Measurements from ENCODE around the gene GRIN1. TPM values are rescaled to one million over a fixed set of nuclear protein-coding genes. Genes with fewer than 3 reads are reported as not detected.

The GRIN1 gene
- polyA plus RNA-seq, 1 donor = not detected

DNA sequence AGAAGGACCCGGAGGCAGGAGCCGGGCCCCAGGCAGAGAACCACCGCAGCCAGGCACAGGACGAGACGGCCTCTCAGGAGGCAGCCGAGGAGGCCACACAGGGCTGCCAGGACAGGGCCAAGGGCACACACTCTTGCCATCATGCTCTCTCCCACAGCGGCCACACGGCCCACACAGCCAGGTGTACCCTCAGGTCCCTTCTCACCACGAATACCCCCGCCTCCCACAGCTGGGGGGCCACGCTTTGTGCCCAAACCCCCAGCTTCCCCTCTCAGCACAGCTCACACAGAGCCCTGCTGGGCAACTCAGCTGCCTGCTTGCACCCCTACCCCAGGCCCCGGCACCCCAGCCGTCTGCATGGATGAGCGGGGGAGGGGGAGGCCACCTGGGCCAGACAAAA is 54.8 kb downstream of the GRIN1 start:
- DNase-seq (ENCODE audit: low read depth) = no peak

DNA sequence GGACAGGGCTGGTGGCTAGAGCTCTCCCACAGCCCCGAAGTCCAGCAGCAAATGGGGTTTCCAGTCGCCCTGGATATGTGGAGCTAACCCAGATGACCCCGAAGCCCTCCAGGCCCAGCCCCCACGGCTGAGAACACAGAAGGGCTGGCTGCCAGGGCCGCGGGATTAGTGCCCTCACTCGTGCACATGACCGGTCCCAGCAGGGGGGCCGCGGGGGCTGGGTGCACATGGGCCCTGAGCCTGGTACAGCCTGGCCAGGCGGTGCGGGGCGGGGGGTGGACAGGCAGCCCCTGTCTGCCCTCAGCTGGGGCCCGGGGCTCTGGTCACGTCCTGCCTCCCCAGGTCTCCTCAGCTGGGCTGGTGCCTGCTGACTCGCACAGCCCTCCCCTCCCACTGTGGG is 55.4 kb downstream of the GRIN1 start:
- DNase-seq (ENCODE audit: low read depth) = no peak

DNA sequence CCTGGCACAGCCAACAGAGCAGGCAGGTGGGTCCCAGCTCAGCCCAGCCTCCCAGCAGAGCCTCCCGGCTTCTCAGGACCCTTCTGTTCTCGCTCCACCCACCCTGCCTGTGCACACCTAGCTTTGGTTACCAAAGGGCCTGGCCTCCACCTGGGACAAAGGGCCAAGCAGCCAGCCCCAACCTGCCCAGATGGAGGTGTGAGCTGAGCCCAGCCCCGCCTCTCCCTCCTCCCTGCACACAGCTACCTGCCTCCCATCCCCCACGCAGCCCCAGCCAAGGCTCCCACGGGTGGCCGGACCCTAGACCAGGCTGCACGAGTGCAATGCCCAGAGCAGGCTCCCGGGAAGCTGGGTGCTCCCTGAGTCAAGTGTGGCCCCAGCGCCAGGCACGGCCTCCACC is 56.0 kb downstream of the GRIN1 start:
- no peak for DNase-seq (ENCODE audit: low read depth)

DNA sequence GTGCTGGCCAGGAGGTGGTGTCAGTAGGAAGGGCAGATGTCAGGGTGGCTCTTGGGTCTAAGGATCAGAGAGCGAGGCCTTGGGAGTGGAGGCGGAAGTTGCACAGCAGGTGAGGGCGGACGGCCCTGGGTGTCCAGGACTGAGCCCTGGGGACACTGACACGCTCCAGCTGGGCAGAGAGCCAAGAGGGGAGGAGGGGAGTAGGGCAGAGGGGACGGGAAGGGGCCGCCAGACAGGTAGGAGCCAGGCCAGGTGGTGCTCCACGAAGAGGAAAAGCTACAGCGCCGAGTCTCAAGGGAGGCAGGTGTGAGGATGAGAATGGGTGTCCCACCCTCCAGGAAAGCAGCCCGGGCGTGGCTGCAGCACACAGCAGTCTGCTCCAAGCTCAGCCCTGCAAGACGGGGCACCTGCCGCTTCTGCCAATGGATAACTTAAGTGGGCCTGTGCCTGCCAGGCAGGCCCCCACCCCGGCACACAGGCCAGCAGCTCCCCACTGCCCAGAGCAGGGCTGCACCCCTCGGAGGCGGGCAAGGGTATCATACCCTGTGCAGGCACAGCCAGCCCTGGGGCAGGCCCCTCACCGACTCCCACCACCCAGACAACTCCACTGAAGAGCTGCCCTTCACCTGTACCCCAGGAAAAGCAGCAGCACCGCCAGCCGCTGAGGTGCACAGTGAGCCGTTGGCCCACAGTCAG is 56.7 kb downstream of the GRIN1 start:
- no peak for DNase-seq (ENCODE audit: low read depth)

DNA sequence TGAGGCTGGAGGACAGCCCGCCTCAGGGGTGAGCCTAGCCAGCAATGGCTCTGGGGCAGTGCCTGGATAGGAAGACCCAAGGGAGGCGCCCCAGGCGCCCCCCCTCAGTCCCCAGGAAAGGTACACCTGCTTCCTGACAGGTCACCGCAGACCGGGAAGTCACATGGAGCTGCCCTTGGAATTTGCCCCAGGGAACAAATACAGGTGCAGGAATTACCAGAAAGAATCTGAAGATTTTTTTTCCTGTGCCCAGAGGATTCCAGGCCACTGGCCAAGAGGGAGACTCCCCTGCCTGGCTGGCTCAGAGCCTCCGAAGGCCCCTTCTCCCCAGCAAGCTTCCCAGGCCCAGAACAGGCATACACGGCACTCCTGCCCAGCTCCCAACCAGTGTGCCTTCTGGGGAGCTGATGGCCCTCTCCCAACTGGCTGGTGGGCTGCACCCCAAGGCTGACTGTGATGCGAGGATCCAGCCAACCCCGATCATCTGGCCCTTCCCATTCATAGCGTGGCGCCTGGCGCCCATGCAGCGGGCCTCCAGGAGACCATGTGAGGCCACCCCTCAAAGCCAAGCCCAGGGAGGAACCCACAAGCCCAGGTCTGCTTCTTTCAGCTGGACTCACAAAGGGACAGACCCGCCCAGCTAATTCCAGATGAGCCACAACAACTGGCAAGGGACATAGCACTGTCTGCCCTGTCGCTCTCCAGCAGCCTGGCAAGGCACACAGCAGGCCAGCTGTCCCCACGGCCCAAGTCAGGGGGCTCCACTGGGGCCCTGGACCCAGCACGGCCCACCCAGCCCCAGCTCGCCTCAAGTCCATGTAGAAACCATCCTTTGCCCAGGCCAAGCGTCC is 59.3 kb downstream of the GRIN1 start:
- DNase-seq (ENCODE audit: low read depth) = no peak

DNA sequence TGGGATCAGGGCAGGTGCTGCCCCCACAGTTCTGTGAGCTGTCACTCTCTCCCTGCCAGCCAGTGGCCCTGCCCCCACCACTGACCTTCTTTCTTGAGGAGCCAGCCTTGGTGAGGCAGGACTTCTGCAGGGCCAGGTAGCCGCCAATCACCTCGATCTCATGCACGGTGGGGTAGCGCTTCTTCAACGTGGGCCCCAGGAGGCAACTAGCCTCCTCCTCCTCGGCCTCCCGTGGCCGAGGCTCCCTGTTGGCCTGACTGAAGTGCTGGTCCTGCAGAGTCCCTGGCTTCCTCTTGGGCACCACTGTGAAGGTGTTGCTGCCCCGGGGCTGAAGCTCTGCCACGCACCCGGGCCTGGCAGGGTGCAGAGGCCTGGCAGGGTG is 59.9 kb downstream of the GRIN1 start:
- DNase-seq (ENCODE audit: low read depth) = no peak

DNA sequence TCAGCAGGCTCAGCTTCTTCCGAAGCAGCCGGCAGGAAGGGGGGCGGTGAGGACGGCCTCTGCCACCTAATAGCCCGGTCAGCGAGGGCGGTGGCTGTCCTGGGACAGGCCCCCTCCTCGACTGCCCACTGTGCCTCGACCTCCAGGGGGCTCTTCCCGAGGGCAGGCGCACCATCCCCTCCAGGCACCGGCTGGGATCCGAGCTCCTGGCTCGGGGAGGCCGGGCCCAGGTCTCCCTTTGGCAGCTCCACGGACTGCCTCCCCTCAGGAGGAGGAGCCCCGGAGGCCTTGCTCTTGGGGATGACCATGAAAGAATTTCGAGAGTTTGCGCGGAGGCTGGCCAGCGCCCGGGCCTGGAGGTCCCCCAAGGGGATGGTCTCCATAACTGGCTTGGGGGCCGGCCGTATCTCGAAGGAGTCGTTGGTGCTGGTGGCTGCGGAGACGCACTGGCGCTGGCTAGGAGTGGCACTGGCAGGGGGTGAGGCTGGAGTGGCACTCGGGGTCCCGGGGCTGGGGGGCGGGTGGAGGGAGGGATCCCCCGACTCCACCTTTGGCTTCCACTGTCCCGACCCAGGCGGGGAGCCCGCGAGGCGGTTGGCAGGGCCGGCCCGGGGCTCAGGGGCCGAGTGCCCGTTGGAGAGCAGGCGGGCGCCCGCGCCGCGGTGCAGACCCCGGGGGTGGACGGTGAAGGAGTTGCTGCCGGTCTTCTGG is 60.6 kb downstream of the GRIN1 start:
- no peak for DNase-seq (ENCODE audit: low read depth)

DNA sequence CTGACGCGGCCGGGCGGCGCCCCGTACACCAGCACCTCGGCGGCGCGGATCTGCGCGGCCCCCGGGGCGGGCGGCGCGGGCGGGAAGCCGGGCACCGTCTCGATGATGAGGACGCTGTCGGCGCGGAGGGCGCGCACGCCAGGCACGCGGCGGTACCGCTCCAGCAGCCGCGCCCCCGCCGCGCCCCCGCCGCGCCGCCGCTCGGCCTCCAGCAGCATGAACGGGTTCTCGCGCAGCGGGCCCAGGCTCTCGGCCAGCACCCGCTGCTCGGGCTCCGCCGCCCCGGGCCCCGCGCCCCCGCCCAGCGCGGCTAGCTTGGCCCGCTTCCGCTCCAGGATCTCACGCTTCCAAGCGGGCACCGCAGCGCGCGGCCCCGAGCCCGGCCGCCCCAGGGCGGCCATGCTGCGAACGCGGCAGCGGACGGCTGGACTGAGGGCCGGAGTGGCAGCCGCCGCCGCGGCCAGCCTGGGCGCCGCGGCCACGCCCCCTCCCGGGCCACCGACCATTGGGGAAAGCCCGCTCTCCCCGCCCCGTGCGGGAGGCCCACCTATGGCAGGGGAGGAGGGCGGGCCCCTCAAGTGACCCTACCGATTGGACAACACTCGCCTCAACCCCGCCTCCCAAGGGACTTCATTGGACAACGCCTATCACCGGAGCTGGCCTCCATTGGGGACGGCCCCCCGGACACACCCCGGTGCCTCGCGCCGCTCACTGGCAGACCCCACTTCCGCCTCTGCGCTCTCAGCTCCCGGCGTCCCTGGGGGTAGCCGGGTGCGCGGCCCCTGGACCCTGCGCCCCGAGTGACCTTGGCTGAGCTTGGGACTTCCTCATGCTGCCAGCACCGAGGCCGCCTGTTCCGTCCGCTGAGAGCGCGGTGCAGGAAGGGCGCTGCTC is 61.6 kb downstream of the GRIN1 start, which contains the start of gene TPRN:
TSS of gene TPRN (minus strand) at position 431 of the 894 bp plus-strand sequence. CDS start at position 401, 30 bp downstream.
- peak; percentile 89 for DNase-seq (ENCODE audit: low read depth)

DNA sequence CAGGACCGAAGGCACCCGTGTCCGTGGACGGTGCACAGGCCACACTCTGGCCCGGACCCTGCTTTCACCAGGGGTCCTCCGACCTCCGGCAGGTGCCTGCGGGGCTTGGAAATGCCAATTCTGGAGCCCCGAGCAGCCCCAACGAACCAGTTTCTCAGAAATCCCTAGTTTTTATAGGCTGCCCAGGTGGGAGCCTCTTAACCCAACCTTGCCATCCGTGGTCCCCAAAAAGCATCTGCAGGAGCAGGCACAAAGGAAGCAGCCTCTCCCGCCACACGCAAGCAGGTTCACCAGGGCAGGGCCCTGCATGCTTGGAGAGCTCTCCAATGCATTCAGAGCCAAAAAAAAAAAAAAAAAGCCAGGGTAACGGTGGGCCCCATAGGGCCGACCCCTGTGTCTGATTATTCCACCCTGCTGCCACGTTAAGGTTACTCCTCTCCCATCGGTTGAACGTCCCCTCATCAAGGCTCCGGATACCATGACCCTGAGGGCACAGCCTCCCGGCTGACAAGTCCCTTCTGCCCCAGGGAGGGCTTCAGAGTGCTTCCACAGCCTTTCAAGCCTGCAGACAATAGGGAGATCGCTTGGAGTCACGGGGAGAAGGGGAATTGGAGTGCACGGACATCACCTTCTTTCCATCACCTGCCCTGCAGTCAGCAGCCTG is 62.4 kb downstream of the GRIN1 start:
- no peak for DNase-seq (ENCODE audit: low read depth)

DNA sequence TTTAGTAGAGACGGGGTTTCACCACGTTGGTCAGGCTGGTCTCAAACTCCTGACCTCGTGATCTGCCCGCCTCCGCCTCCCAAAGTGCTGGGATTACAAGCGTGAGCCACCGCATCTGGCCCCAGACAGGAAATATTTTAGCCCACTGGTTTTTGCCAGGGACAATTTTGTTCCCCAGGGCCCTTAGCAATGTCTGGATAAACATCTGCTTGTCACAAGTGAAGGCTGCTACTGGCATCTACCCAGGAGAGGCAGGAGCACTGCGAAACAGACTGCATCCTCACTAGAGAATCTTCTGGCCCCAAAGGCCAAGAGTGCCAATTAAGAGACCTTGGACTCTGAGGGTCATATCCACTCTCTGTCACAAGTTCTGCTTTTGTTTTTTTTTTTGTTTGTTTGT is 64.0 kb downstream of the GRIN1 start:
- DNase-seq (ENCODE audit: low read depth) = no peak

DNA sequence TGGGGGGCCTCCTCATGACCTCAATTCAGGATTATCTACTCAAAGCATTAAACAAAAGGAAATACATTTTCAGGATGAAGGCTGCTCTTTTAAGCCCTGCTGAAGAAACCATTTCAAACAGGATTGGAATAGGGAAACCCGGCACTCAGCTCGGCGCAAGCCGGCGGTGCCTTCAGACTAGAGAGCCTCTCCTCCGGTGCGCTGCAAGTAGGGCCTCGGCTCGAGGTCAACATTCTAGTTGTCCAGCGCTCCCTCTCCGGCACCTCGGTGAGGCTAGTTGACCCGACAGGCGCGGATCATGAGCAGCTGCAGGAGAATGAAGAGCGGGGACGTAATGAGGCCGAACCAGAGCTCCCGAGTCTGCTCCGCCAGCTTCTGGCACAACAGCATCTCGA is 65.8 kb downstream of the GRIN1 start:
- DNase-seq (ENCODE audit: low read depth) = no peak

DNA sequence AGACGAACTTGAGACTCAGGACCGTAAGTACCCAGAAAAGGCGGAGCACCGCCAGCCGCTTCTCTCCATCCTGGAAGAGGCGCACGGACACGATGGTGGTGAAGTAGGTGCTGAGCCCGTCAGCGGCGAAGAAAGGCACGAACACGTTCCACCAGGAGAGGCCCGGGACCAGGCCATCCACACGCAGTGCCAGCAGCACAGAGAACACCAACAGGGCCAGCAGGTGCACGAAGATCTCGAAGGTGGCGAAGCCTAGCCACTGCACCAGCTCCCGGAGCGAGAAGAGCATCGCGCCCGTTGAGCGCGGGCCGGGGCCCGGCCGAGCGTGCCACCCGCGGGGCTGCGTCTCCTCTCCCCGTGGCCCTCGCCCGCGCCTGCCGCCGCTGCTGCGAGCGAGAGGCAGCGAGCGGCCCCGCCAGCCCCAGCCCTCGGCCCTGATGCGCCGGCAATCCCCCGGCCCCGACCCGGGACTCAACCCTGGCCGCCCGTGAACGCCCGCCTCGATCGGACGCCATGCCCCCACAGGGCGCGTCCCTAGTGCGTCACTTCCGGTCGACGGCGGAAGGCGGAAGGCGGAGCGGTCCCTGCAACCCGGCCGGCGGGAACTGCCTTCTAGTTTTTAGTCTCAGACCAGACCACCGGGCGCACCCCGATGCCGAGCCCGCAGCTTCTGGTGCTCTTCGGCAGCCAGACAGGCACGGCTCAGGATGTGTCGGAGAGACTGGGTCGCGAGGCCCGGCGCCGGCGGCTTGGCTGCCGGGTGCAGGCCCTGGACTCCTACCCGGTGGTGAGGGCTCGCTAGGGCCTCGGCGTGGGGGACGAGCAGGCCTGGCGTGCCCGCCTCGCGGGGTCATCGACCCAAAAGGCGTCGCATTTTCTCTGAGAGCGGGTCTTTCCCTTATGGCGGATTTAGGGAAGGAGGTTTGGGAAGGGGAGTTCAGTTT is 66.4 kb downstream of the GRIN1 start, which contains the start of the genes NDOR1 and TMEM203:
TSS of gene NDOR1 (plus strand) at position 575 of the 944 bp plus-strand sequence. CDS start at position 653, 78 bp downstream.
TSS of gene TMEM203 (minus strand) at position 523 of the 944 bp plus-strand sequence. CDS start at position 289, 234 bp downstream.
- peak; percentile 56 for DNase-seq (ENCODE audit: low read depth)

DNA sequence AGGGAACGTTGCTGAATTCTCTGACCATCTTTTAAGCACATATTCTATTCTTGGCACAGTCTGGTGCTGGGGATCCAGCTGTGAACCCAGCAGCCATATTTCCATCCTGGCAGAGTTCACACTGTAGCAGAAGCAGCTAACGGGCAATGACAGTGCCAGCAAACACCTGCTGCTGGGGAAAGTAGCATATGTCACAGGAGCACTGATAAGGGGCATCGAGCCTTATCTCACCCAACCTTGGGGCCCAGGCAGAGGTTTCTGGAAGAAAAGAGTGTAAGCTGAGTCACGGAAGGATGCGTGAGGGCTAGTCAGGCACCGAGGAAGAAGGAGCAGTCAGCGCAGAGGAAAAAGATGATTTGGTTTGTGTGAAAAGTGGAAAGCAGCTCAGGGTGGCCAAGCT is 67.6 kb downstream of the GRIN1 start:
- no peak for DNase-seq (ENCODE audit: low read depth)

DNA sequence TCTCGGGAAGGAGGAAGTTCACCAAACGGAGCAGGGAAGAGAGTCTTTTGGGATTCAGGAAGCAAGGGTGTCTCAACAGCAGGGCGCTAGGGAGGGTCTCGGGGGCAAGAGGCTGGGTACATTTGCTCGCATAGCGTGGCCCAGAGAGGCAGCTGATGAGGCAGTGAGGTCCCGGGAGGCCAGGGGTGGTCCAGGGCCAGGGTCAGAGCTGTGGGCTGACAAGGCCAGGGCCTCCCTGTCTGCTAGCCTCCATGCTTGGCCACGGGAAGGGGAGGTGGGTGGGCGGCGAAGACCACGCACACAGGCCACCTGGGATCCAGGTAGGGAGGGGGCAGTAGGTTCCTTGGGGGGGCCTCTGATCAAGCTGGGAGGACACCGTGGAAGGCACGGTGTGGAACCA is 72.6 kb downstream of the GRIN1 start:
- no peak for DNase-seq (ENCODE audit: low read depth)

DNA sequence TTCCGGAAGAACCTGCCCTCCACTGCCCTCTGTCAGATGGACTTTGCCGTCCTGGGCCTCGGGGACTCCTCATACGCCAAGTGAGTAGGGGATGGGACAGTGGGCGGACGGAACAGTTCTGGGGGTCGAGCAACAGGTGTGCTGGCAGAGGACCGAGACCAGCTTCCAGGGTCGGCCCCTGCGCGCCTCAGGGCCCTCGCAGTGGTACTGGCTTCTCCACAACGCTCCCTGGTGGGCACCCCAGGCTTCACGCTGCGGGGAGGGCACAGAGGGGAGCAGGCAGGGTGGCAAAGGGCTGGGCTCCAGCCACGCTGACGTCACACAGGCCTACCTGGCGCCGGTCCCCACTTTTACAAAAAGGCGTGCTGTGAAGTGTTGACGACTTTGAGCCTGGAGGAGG is 73.6 kb downstream of the GRIN1 start:
- DNase-seq (ENCODE audit: low read depth) = no peak

DNA sequence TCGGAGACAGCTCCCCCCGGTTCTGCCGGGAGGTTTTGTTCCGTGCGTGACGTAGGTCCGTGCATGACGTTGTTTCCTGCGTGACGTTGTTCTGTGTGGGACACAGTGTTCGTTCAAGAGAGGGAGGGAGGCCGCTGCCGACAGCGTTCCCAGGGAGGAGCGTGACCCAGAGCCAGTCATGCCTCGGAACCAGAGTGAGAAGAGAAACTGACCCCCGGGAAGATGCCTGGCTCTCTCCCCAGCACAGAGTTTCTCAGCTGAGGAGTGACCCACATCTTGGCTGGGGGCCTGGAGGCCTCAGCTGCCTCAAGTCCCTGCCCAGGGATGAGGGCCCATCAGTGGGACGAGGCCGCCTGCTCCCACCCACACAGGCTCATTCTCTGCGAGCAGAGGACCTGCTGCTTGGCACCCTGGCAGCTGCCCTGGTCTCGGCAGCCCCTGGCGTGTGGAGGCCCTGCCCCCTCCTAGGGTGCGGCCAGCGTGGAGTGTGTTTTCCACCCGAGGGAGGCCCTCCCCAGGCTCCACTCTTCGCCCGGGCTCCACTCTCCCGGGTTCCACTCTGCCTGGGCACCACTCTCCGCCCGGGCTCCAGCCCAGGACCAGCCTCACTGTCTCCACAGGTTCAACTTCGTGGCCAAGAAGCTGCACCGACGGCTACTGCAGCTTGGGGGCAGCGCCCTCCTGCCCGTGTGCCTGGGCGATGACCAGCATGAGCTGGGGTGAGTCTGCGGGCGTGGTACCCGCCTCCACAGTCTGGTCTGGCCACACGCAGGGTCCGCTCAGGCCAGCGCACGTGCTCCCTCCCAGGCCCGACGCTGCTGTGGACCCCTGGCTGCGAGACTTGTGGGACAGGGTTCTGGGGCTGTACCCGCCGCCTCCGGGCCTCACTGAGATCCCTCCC is 74.5 kb downstream of the GRIN1 start:
- DNase-seq (ENCODE audit: low read depth) = no peak

DNA sequence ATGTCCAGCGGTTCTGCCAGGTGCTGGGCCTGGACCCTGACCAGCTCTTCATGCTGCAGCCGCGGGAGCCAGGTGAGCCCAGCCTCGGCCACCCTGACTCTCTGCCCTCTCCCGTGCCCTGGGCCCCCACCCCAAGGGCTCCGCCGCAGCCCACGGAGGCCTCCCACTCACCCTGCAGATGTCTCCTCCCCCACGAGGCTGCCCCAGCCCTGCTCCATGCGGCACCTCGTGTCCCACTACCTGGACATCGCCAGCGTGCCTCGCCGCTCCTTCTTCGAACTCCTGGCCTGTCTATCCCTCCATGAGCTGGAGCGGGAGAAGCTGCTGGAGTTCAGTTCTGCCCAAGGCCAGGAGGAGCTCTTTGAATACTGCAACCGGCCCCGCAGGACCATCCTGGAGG is 75.7 kb downstream of the GRIN1 start:
- no peak for DNase-seq (ENCODE audit: low read depth)

DNA sequence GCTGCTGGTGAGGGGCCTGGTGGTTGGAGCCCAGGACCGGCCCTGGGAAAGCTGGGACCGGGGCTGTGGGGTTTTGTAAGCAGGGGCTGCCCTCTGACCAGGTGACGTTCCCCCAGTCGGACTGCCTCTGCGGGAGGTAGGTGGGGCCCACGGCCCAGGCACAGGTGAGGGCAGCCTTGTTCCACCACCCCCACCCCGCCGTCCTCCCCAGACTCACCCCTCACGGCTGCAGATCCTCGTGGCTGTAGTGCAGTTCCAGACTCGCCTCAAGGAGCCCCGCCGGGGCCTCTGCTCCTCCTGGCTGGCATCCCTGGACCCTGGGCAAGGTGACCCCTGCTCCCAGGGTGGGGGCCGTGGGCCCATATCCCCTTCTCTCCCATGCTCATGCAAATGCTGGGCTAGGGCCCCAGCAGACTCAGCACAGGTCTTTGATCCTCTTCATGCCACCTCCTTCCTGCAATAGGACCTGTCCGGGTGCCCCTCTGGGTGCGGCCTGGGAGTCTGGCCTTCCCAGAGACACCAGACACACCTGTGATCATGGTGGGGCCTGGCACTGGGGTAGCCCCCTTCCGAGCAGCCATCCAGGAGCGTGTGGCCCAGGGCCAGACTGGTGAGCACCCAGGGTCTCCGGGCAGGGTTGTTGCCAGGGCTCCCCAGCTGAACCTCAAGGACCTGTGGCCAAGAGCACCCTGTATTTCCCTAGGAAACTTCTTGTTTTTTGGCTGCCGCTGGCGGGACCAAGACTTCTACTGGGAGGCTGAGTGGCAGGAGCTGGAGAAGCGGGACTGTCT is 76.4 kb downstream of the GRIN1 start:
- no peak for DNase-seq (ENCODE audit: low read depth)
